Neural progenitor cell (in vitro differentiated cells): Measurements from ENCODE around the gene CA7. TPM values are rescaled to one million over a fixed set of nuclear protein-coding genes. Genes with fewer than 3 reads are reported as not detected.

Experiments
- DNase-seq: peaks from one replicate; pipeline ENCODE4 v3.0.0-alpha.2; 2016; ENCODE audit warnings: low spot score
- H2AFZ ChIP-seq: fragments of 200-600 bp; sonication (generic); replicated peaks from 2 replicates; pipeline ENCODE4 v1.6.1; 2016; ENCODE audit warnings: antibody characterized with exemption
- H3F3A ChIP-seq: fragments of 200-600 bp; sonication (generic); 2 replicates; pipeline ENCODE4 v1.6.1; 2016; ENCODE audit warnings: antibody characterized with exemption, low read depth
- H3K27ac ChIP-seq: fragments of 200-600 bp; sonication (generic); 2 replicates; pipeline ENCODE4 v1.5.1; 2016; ENCODE audit warnings: mild to moderate bottlenecking
- H3K27me3 ChIP-seq: fragments of 200-600 bp; sonication (generic); 2 replicates; pipeline ENCODE4 v1.6.1; 2016; ENCODE audit warnings: mild to moderate bottlenecking, moderate library complexity
- H3K36me3 ChIP-seq: fragments of 200-600 bp; sonication (generic); 2 replicates; pipeline ENCODE4 v1.5.1; 2016
- H3K4me1 ChIP-seq: fragments of 200-600 bp; sonication (generic); 2 replicates; pipeline ENCODE4 v1.6.1; 2016; ENCODE audit warnings: mixed run types
- H3K4me2 ChIP-seq: fragments of 200-600 bp; sonication (generic); 2 replicates; pipeline ENCODE4 v1.6.1; 2016
- H3K4me3 ChIP-seq: fragments of 200-600 bp; sonication (generic); 2 replicates; pipeline ENCODE4 v1.5.1; 2016
- H3K79me2 ChIP-seq: fragments of 200-600 bp; sonication (generic); 2 replicates; pipeline ENCODE4 v1.6.1; 2016; ENCODE audit warnings: low read depth
- H3K9ac ChIP-seq: fragments of 200-600 bp; sonication (generic); 2 replicates; pipeline ENCODE4 v1.6.1; 2016
- H3K9me3 ChIP-seq: fragments of 200-600 bp; sonication (generic); 2 replicates; pipeline ENCODE4 v1.5.1; 2016; ENCODE audit warnings: low read depth
- H4K20me1 ChIP-seq: fragments of 200-600 bp; sonication (generic); 2 replicates; pipeline ENCODE4 v1.6.1; 2016; ENCODE audit warnings: low read depth
- H3K27ac Mint-ChIP-seq: 3 replicates; pipeline ENCODE4 v1.8.0; 2021; ENCODE audit warnings: mixed read lengths
- H3K27me3 Mint-ChIP-seq: 2 replicates; pipeline ENCODE4 v1.8.0; 2022; ENCODE audit warnings: low read depth, mild to moderate bottlenecking, inconsistent platforms, moderate library complexity, mixed read lengths; ENCODE audit not compliant: insufficient read depth
- H3K36me3 Mint-ChIP-seq: 3 replicates; pipeline ENCODE4 v1.8.0; 2021; ENCODE audit warnings: mixed read lengths
- H3K4me1 Mint-ChIP-seq: 3 replicates; pipeline ENCODE4 v1.8.0; 2021; ENCODE audit warnings: mixed read lengths
- H3K4me3 Mint-ChIP-seq: 3 replicates; pipeline ENCODE4 v1.8.0; 2021; ENCODE audit warnings: mild to moderate bottlenecking, moderate library complexity, mixed read lengths
- H3K9me3 Mint-ChIP-seq: 3 replicates; pipeline ENCODE4 v1.8.0; 2020; ENCODE audit warnings: mixed read lengths
- CTCF ChIP-seq: fragments of 200-600 bp; sonication (generic); IDR thresholded peaks from 2 replicates; pipeline ENCODE4 v1.5.1; 2017; ENCODE audit warnings: antibody characterized with exemption, mild to moderate bottlenecking
- EZH2 ChIP-seq: fragments of 200-600 bp; sonication (generic); IDR thresholded peaks from 2 replicates; pipeline ENCODE4 v1.6.1; 2017; ENCODE audit warnings: antibody characterized with exemption, mild to moderate bottlenecking, moderate library complexity
- EZH2phosphoT487 ChIP-seq: fragments of 200-600 bp; sonication (generic); IDR thresholded peaks from 2 replicates; pipeline ENCODE4 v1.6.1; 2017; ENCODE audit warnings: antibody characterized with exemption
- total RNA-seq: library from RNA; depleted of rRNA; stranded (reverse); fragments of >200 nt; gene quantifications from 2 replicates; pipeline ENCODE4 v1.2.3, GENCODE V29; 2015; ENCODE audit warnings: low replicate concordance

Gene CA7
- total RNA-seq, 1 donor from 2014 or later: not detected

GRCh38 chr16:66830422-66831404, 13.5 kb upstream of the CA7 start, which contains the start of gene NAE1:
Gene NAE1 (minus strand): TSS chr16:66830976. CDS start chr16:66830899, 77 bp downstream.
- peak within 1 kb of the TSS; percentile 95 for H3K4me2 ChIP-seq
- peak; percentile 98 for DNase-seq
- peaks cover 50% of the 10 kb centered on the region for H3K79me2 ChIP-seq
- peaks cover 19% of the 10 kb centered on the region for H3K4me1 Mint-ChIP-seq
- H3K27ac Mint-ChIP-seq: no peak within 1 kb of the TSS
- H3K9me3 ChIP-seq: no peaks in the 10 kb centered on the region
- H4K20me1 ChIP-seq: peaks cover 36% of the 10 kb centered on the region
- peak within 1 kb of the TSS; percentile 87 for H3K4me3 ChIP-seq
- peaks cover 2% of the 10 kb centered on the region for H3K27me3 Mint-ChIP-seq
- H3F3A ChIP-seq: no peaks in the 10 kb centered on the region
- TF ChIP-seq EZH2 (peak; percentile 41), EZH2phosphoT487 (no peak), CTCF (peak; percentile 92)
- peaks cover 18% of the 10 kb centered on the region for H3K36me3 Mint-ChIP-seq
- H3K9me3 Mint-ChIP-seq: no peaks in the 10 kb centered on the region
- H3K27ac ChIP-seq: peak within 1 kb of the TSS; percentile 52
- H3K27me3 ChIP-seq: no peaks in the 10 kb centered on the region
- peak within 1 kb of the TSS; percentile 85 for H3K4me3 Mint-ChIP-seq
- H2AFZ ChIP-seq: peak within 1 kb of the TSS; percentile 85
- H3K36me3 ChIP-seq: peaks cover 7% of the 10 kb centered on the region
- peaks cover 15% of the 10 kb centered on the region for H3K4me1 ChIP-seq
- peak within 1 kb of the TSS; percentile 81 for H3K9ac ChIP-seq

- peaks cover 8% of the 10 kb centered on the region for H3K36me3 Mint-ChIP-seq
- DNase-seq: no peak
- Histone ChIP-seq H3K36me3 (peaks cover 7% of the 10 kb centered on the region), H3K27ac (no peak overlapping the region), H3F3A (no peaks in the 10 kb centered on the region), H3K9me3 (no peaks in the 10 kb centered on the region), H3K27me3 (no peaks in the 10 kb centered on the region), H2AFZ (no peak overlapping the region), H4K20me1 (peaks cover 23% of the 10 kb centered on the region), H3K79me2 (peaks cover 36% of the 10 kb centered on the region), H3K4me3 (no peak overlapping the region), H3K4me2 (no peak overlapping the region), H3K4me1 (peaks cover 11% of the 10 kb centered on the region), H3K9ac (no peak overlapping the region)
- no peak overlapping the region for H3K4me3 Mint-ChIP-seq
- H3K9me3 Mint-ChIP-seq: no peaks in the 10 kb centered on the region
- H3K27ac Mint-ChIP-seq: no peak overlapping the region
- peaks cover 2% of the 10 kb centered on the region for H3K27me3 Mint-ChIP-seq
- TF ChIP-seq CTCF (no peak), EZH2phosphoT487 (no peak), EZH2 (no peak)
- H3K4me1 Mint-ChIP-seq: peaks cover 13% of the 10 kb centered on the region
Measured at GRCh38 chr16:66832190-66832589, 12.0 kb upstream of the CA7 start.

DNA sequence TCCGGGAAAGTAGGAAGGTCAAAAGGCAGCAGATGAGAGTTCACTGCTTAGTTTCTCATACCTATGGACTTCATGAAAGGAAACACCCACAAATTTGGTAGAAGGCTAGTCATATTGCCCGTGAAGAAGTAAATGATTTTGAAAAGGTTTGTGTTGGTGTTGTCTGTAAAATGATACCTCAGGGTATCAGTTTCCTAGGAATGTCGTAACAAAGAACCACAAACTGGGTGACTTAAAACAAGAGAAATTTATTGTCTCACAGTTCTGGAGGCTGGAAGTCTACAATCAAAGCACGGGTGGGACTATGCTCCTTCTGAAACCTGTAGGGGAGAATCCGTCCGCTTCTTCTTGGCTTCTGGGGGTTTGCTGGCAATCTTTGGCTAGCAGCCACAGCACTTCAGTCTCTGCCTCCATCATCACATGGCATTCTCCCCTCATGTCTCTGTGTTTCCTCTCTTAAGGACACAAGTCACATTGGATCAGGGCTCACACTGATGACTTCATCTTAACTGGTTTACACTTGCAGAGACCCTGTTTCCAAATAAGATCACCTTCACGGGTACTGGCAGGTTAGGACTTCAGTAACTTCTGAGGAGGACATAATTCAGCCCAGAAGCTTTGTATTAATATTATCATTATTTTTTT, 11.4 kb upstream of the CA7 start:
- Histone ChIP-seq H3K9ac (no peak overlapping the region), H3K79me2 (peaks cover 30% of the 10 kb centered on the region), H3K4me1 (peaks cover 11% of the 10 kb centered on the region), H3K9me3 (no peaks in the 10 kb centered on the region), H3K27me3 (peaks cover 5% of the 10 kb centered on the region), H4K20me1 (peaks cover 19% of the 10 kb centered on the region), H2AFZ (no peak overlapping the region), H3K4me2 (no peak overlapping the region), H3K36me3 (peaks cover 4% of the 10 kb centered on the region), H3F3A (no peaks in the 10 kb centered on the region), H3K27ac (no peak overlapping the region), H3K4me3 (no peak overlapping the region)
- H3K27ac Mint-ChIP-seq: no peak overlapping the region
- H3K4me1 Mint-ChIP-seq: peaks cover 11% of the 10 kb centered on the region
- no peak overlapping the region for H3K4me3 Mint-ChIP-seq
- H3K27me3 Mint-ChIP-seq: peaks cover 2% of the 10 kb centered on the region
- DNase-seq: no peak
- TF ChIP-seq EZH2 (no peak), EZH2phosphoT487 (no peak), CTCF (no peak)
- H3K9me3 Mint-ChIP-seq: peaks cover 3% of the 10 kb centered on the region
- H3K36me3 Mint-ChIP-seq: peaks cover 5% of the 10 kb centered on the region
